A549 (cell line): ENCODE data around the gene DAB2IP. TPM values are rescaled to one million over a fixed set of nuclear protein-coding genes. Genes with fewer than 3 reads are reported as not detected.
A peak's percentile ranks its signal among the peaks of the same experiment; 100 is the strongest.

Source experiments
- ATAC-seq, 2 experiments: fragments of 200-7000 bp in 1 of 2; fragments of >200 bp in 1 of 2; cut with Nextera tagmentation in 1 of 2; cut with Tn5 transposase in 1 of 2; 3 replicates each; pipeline versions ENCODE4 v1.8.0 to v1.9.1; 2018 to 2020; ENCODE audit warnings: mild to moderate bottlenecking in 1 of 2, moderate library complexity in 1 of 2
- CTCF ChIA-PET: fragments of 300-600 bp; sonication (Branson Sonifier 250); formaldehyde crosslinking; extraction: SDS; loops from one replicate; lab custom pipeline; 2021; ENCODE audit warnings: antibody characterized with exemption, inconsistent platforms; lab: Yijun Ruan, JAX
- POLR2A ChIA-PET: fragments of 350-600 bp; formaldehyde crosslinking; extraction: SDS; loops from one replicate; lab custom pipeline; 2021; ENCODE audit warnings: antibody characterized with exemption, inconsistent platforms; lab: Yijun Ruan, JAX
- DNase-seq, 2 experiments: peaks; one replicate each; pipeline versions ENCODE4 v3.0.0 to v3.0.0-alpha.2; 2011 to 2016; ENCODE audit warnings: low read depth in 1 of 2, low spot score in 1 of 2
- FAIRE-seq: peaks from 2 replicates; lab custom pipeline; 2011; peaks lifted over from hg19 to GRCh38; lab: Jason Lieb, UNC
- H3K27ac ChIP-seq, 2 experiments: fragments of >200 bp; sonication (Bioruptor Twin); formaldehyde crosslinking; 3 replicates each; pipeline ENCODE4 v1.5.1; 2016 to 2017
- H3K4me1 ChIP-seq: fragments of >200 bp; sonication (Bioruptor Twin); formaldehyde crosslinking; 3 replicates; pipeline ENCODE4 v1.6.1; 2016
- H3K4me2 ChIP-seq: fragments of >200 bp; sonication (Bioruptor Twin); formaldehyde crosslinking; 3 replicates; pipeline ENCODE4 v1.6.1; 2016
- H3K4me3 ChIP-seq: fragments of >200 bp; sonication (Bioruptor Twin); formaldehyde crosslinking; 3 replicates; pipeline ENCODE4 v1.5.1; 2016
- H3K9me3 ChIP-seq: fragments of >200 bp; sonication (Bioruptor Twin); formaldehyde crosslinking; 3 replicates; pipeline ENCODE4 v1.6.1; 2016
- CBX2 ChIP-seq: fragments of 200-600 bp; sonication (generic); IDR thresholded peaks from 2 replicates; pipeline ENCODE4 v1.6.1; 2016; ENCODE audit warnings: low read depth, mild to moderate bottlenecking, borderline replicate concordance
- CBX8 ChIP-seq: fragments of 200-600 bp; sonication (generic); IDR thresholded peaks from 2 replicates; pipeline ENCODE4 v1.6.1; 2016
- EP300 ChIP-seq, 2 experiments: fragments of >200 bp; sonication (Bioruptor Twin); formaldehyde crosslinking; IDR thresholded peaks; 2 replicates in 1 of 2; 3 replicates in 1 of 2; pipeline ENCODE4 v1.6.1; 2016 to 2017
- FOSL2 ChIP-seq, 2 experiments: fragments of 450-650 bp in 1 of 2; fragments of >200 bp in 1 of 2; sonication (Bioruptor Twin) in 1 of 2; formaldehyde crosslinking; IDR thresholded peaks; 2 replicates each; pipeline versions ENCODE4 v1.5.0 to v1.6.1; 2016 to 2020; ENCODE audit warnings: mild to moderate bottlenecking in 1 of 2, moderate library complexity in 1 of 2
- FOXS1 ChIP-seq: fragments of 250-450 bp; sonication (Bioruptor Pico); IDR thresholded peaks from 2 replicates; pipeline ENCODE4 v1.5.0; 2020; ENCODE audit warnings: mild to moderate bottlenecking, moderate library complexity
- HDAC2 ChIP-seq: fragments of 200-600 bp; sonication (generic); IDR thresholded peaks from 2 replicates; pipeline ENCODE4 v1.6.1; 2016
- HEYL ChIP-seq: fragments of 250-450 bp; sonication (Bioruptor Pico); IDR thresholded peaks from 2 replicates; pipeline ENCODE4 v1.8.0; 2021; ENCODE audit warnings: mild to moderate bottlenecking, moderate library complexity
- HOXB13 ChIP-seq: fragments of 250-450 bp; sonication (Bioruptor Pico); IDR thresholded peaks from 2 replicates; pipeline ENCODE4 v1.5.0; 2020; ENCODE audit warnings: low read depth, mild to moderate bottlenecking, moderate library complexity
- HOXB5 ChIP-seq: fragments of 250-450 bp; sonication (Bioruptor Pico); IDR thresholded peaks from 2 replicates; pipeline ENCODE4 v1.5.0; 2020; ENCODE audit warnings: mild to moderate bottlenecking, moderate library complexity
- JUNB ChIP-seq: fragments of >200 bp; sonication (Bioruptor Twin); formaldehyde crosslinking; IDR thresholded peaks from 2 replicates; pipeline ENCODE4 v1.6.1; 2016
- MAFK ChIP-seq: fragments of 450-650 bp; IDR thresholded peaks from 2 replicates; pipeline ENCODE4 v1.6.1; 2014; ENCODE audit not compliant: partially characterized antibody
- MAZ ChIP-seq: fragments of 150-350 bp; IDR thresholded peaks from 2 replicates; pipeline ENCODE4 v1.6.1; 2014; ENCODE audit warnings: antibody characterized with exemption, low read depth, low read length, borderline replicate concordance
- PHF8 ChIP-seq: fragments of 200-600 bp; sonication (generic); IDR thresholded peaks from 2 replicates; pipeline ENCODE4 v1.6.1; 2016; ENCODE audit warnings: low read depth, mild to moderate bottlenecking, antibody characterized with exemption, moderate library complexity, borderline replicate concordance
- POLR2AphosphoS2 ChIP-seq: conservative IDR thresholded peaks from 2 replicates; pipeline ENCODE4 v1.6.1; 2012; ENCODE audit warnings: low read length, improper control_type of control experiment, inconsistent platforms
- SMC3 ChIP-seq: fragments of >200 bp; sonication (Bioruptor Twin); formaldehyde crosslinking; IDR thresholded peaks from 3 replicates; pipeline ENCODE4 v1.6.1; 2018; ENCODE audit warnings: inconsistent platforms
- TP53 ChIP-seq: fragments of 250-450 bp; sonication (Bioruptor Pico); IDR thresholded peaks from 2 replicates; pipeline ENCODE4 v1.5.0; 2021; ENCODE audit warnings: mild to moderate bottlenecking, moderate library complexity
- ZFP36 ChIP-seq: fragments of 450-650 bp; IDR thresholded peaks from 2 replicates; pipeline ENCODE4 v1.6.1; 2014; ENCODE audit warnings: borderline replicate concordance; ENCODE audit not compliant: partially characterized antibody
- ZNF302 ChIP-seq: fragments of 250-450 bp; sonication (Bioruptor Pico); IDR thresholded peaks from 2 replicates; pipeline ENCODE4 v1.9.0; 2021; ENCODE audit warnings: inconsistent platforms, mild to moderate bottlenecking, moderate library complexity
- ZSCAN20 ChIP-seq: fragments of 250-450 bp; sonication (Bioruptor Pico); IDR thresholded peaks from 2 replicates; pipeline ENCODE4 v1.8.0; 2022; ENCODE audit warnings: mild to moderate bottlenecking, moderate library complexity
- WGBS: methylation state at CpG from one replicate; pipeline ENCODE4 v1.1.6; 2017; ENCODE audit errors: missing lambda C conversion rate; 5-methylcytosine and 5-hydroxymethylcytosine counted together
- polyA plus RNA-seq, 4 experiments: library from polyadenylated mRNA; depleted of rRNA in 3 of 4; stranded (reverse); fragments of >200 nt; fragmentation: RNase III in 1 of 4; extraction: RNeasy Plus Mini Kit Qiagen cat#74134 plus additional on column Dnase treatment in 1 of 4; gene quantifications; 2 replicates in 3 of 4; 3 replicates in 1 of 4; pipeline ENCODE4 v1.2.3, GENCODE V29; 2011 to 2017
- TF ChIP-seq, protein P1 (sequence below): IDR thresholded peaks from 2 replicates; pipeline ENCODE4 v1.6.1; 2012
- TF ChIP-seq, protein P2 (sequence below): IDR thresholded peaks from 2 replicates; pipeline ENCODE4 v1.6.1; 2012
- TF ChIP-seq, protein P3 (sequence below): fragments of 250-450 bp; sonication (Bioruptor Pico); IDR thresholded peaks from 2 replicates; pipeline ENCODE4 v1.5.0; 2021; ENCODE audit warnings: mild to moderate bottlenecking, moderate library complexity, borderline replicate concordance

The DAB2IP gene
- polyA plus RNA-seq, 2 of the 4 experiments (the other 2 are of a cell fraction): 9.7 to 13.9 TPM

DNA sequence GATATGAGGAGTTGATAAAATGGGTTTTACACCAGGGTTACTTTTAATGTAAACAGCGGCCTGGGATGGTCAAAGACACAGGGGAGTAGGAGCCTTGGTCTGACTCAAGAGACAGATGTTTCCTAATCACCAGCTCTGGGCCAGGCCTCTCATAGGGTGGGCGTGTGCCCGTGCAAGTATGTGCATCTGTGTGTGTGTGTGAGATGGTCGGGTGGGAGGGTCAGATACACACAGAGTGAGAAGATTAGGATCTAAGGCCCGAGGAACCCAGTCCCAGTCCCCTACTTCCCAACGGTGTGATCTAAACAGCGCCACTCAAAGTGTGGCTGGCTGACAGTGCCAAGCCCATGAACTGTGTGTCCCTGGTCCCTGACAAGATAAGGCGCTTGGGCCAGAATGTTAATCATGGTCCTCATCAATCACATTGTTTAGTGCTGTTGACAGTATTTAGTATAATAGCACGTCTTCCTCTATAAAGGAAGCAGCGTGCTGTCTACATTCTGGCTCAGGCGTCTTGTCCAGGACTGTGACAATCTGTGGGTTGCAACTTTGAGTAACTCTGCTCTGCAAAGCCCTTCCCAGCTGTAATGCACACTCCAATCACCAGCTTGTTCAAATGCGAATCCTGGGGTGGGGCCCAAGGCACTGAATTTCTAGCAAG is 173.7 kb downstream of the DAB2IP start:
- peak in 1 of 2 experiments; percentile 25; a peak in 3 of 6 replicates for ATAC-seq
- H3K27ac ChIP-seq: no peak overlapping the region
- DNase-seq: no peak
- TF ChIP-seq MAFK (no peak), HDAC2 (no peak), JUNB (no peak), FOSL2 (IDR thresholded peaks at IDR 0.05) (no peak), FOSL2 (CRISPR knock-in tag; IDR thresholded peaks at IDR 0.05) (no peak), SMC3 (no peak), FOXS1 (no peak), CBX2 (no peak), CBX8 (no peak), HOXB5 (CRISPR knock-in tag) (no peak), ZNF302 (CRISPR knock-in tag) (no peak), PHF8 (no peak), ZFP36 (no peak), HOXB13 (CRISPR knock-in tag) (no peak), ZSCAN20 (CRISPR knock-in tag) (no peak)
- TF ChIP-seq, protein P1, sequence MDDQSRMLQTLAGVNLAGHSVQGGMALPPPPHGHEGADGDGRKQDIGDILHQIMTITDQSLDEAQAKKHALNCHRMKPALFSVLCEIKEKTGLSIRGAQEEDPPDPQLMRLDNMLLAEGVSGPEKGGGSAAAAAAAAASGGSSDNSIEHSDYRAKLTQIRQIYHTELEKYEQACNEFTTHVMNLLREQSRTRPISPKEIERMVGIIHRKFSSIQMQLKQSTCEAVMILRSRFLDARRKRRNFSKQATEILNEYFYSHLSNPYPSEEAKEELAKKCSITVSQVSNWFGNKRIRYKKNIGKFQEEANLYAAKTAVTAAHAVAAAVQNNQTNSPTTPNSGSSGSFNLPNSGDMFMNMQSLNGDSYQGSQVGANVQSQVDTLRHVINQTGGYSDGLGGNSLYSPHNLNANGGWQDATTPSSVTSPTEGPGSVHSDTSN: no peak
- TF ChIP-seq, protein P2, sequence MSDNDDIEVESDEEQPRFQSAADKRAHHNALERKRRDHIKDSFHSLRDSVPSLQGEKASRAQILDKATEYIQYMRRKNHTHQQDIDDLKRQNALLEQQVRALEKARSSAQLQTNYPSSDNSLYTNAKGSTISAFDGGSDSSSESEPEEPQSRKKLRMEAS: no peak
- TF ChIP-seq, protein P3, sequence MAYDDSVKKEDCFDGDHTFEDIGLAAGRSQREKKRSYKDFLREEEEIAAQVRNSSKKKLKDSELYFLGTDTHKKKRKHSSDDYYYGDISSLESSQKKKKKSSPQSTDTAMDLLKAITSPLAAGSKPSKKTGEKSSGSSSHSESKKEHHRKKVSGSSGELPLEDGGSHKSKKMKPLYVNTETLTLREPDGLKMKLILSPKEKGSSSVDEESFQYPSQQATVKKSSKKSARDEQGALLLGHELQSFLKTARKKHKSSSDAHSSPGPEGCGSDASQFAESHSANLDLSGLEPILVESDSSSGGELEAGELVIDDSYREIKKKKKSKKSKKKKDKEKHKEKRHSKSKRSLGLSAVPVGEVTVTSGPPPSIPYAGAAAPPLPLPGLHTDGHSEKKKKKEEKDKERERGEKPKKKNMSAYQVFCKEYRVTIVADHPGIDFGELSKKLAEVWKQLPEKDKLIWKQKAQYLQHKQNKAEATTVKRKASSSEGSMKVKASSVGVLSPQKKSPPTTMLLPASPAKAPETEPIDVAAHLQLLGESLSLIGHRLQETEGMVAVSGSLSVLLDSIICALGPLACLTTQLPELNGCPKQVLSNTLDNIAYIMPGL (CRISPR knock-in tag): no peak
- TF ChIP-seq, all 56 proteins: peak for 0
- Histone ChIP-seq H3K9me3 (no peaks in the 10 kb centered on the region), H3K4me3 (no peak overlapping the region), H3K4me1 (no peaks in the 10 kb centered on the region), H3K4me2 (no peak overlapping the region)
- POLR2A ChIA-PET: no interaction called here
- CTCF ChIA-PET: interaction anchor here (4.1 kb wide), 1 partner anchor 13 kb away, joined by 13 read pairs; no protein-coding TSS in a partner anchor
- no peak for FAIRE-seq
- 84% methylated on average over 12 of the region's 12 CpGs for WGBS

- no peak overlapping the region for H3K4me2 ChIP-seq
- POLR2A ChIA-PET: no interaction called here
- no peak for DNase-seq
- TF ChIP-seq HEYL: no peak
- no peak for TF ChIP-seq FOXS1
- TF ChIP-seq EP300 (IDR thresholded peaks at IDR 0.05): no peak
- no peak for TF ChIP-seq CBX8
- no peak for TF ChIP-seq ZNF302 (CRISPR knock-in tag)
- no peaks in the 10 kb centered on the region for H3K9me3 ChIP-seq
- ATAC-seq: no peak
- H3K4me3 ChIP-seq: no peak overlapping the region
- CTCF ChIA-PET: no interaction called here
- FAIRE-seq: no peak
- no peaks in the 10 kb centered on the region for H3K4me1 ChIP-seq
- 67% methylated on average over 7 of the region's 7 CpGs for WGBS
- no peak overlapping the region for H3K27ac ChIP-seq
These were observed 175.3 kb downstream of the DAB2IP start for GRCh38 chr9:121826711-121827110.

DNA sequence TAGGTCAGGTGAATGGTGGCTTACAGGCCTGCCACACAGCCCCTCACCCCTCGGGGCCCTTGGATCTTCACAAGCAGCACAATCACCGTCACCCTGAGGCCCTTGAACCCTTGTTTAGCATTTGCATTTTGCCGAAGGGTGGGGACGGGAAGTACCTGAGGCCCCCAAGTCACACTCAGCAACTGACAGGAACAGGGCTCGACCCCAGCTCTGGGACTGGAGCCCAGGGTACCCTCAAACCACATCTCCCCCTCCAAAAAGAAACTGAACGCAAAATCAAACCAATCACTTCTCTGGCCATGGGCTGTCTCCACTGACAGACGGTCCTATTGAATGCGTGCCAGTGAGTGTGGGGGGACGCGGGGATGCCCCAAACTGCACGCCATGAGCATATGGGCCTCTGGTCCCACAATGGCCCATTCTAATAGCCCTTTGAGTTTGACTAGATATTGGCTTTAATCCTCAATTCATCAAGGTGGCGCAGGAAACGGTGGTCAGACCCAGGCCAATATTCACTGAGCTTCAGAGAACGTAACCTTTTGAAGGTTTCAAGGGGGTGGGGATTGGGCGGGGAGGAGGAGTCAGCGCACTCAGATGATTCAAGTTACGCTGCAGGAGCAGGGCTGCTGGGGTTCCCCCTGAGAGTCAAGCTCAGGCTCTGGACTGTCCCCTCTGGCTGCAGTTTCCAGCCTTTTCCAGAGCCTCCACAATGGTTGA is 176.0 kb downstream of the DAB2IP start:
- WGBS: 77% methylated on average over 16 of the region's 17 CpGs
- no peak overlapping the region for H3K27ac ChIP-seq
- ChIA-PET CTCF (no interaction called here), POLR2A (no interaction called here)
- H3K4me3 ChIP-seq: no peak overlapping the region
- no peaks in the 10 kb centered on the region for H3K9me3 ChIP-seq
- DNase-seq (no peak), FAIRE-seq (no peak)
- no peak overlapping the region for H3K4me2 ChIP-seq
- no peaks in the 10 kb centered on the region for H3K4me1 ChIP-seq
- TF ChIP-seq SMC3: no peak
- no peak for TF ChIP-seq POLR2AphosphoS2
- no peak for TF ChIP-seq MAZ
- TF ChIP-seq, protein P3 (CRISPR knock-in tag): no peak
- TF ChIP-seq TP53: no peak
- TF ChIP-seq, all 56 proteins: peak for 0
- ATAC-seq: no peak
